Putamen (tissue), 1 donor: ENCODE results near the gene IFT20.
"Not testable (repeated sequence)": the region's sequence is repeated elsewhere in the genome, so short reads cannot be mapped to it uniquely, and the experiment has no call there.

Source experiments
- DNase-seq: peaks from one replicate; pipeline ENCODE4 v3.0.0-alpha.2; 2016; ENCODE audit warnings: low spot score

The IFT20 gene

GRCh38 chr17:28306954-28307401, 28.3 kb downstream of the IFT20 start:
- DNase-seq: no peak

- no peak for DNase-seq
Measured at GRCh38 chr17:28298449-28298848, 36.8 kb downstream of the IFT20 start.

GRCh38 chr17:28295677-28296578, 39.3 kb downstream of the IFT20 start:
- DNase-seq: no peak

DNA sequence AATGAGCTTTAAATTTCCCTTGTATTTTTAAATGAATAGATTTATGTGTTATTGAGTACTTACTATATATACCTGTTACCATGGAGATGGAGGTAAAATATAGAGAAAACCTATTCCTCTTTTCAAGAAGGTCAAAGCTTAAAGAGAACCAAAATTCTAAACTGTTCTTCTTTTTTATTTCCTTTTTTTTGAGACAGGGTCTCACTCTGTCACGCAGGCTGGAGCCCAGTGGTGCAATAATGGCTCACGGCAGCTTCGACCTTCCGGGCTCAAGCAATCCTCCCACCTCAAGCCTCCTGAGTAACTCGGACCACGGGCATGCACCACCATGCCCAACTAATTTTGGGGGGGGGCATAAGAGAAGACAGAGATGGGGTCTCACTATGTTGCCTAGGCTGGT, 41.3 kb downstream of the IFT20 start:
- DNase-seq: no peak

- not testable (repeated sequence) for DNase-seq
Measured at GRCh38 chr17:28292878-28293277, 42.4 kb downstream of the IFT20 start.

DNA sequence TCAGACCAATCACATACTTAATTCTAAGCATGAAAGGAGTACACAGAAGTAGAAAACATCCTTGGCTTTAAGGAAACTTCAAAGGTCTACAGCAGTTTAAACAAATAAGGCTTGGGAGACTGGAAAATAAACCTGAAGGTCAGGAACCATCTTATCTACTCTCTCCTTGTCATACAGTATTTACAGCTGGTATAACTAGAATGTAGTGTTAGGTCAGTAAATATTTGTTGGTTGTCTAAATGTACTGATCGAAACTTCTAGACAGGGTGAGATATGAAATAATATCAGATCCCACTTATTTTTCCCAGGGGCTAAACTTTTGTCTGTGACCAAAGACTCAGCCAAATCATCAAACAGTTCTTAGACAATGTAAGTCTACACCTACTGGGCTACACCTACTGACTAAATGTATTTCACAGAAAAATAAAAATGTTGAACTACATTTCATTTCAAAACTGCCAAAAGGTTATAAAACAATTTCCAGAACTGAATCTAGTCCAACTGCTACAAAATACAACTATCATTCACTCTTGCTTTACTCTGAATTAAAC, 43.4 kb downstream of the IFT20 start:
- DNase-seq: no peak

DNA sequence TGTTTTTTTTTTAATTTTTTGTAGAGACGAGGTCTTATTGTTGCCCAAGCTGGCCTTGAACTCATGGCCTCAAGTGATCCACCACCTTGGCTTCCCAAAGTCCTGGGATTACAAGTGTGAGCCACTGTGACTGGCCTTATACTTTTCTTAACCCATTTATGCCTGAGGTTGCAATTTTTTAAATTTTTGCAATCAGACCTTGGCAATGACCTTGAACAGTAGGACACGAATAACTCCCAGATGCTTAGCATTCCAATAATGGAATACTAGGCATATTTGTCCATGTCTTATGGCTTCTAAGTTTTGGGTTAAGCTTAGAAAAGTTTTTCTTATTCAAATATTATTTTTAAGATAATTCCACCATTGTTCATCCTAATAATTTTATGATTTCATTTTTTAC, 44.6 kb downstream of the IFT20 start:
- no peak for DNase-seq

DNA sequence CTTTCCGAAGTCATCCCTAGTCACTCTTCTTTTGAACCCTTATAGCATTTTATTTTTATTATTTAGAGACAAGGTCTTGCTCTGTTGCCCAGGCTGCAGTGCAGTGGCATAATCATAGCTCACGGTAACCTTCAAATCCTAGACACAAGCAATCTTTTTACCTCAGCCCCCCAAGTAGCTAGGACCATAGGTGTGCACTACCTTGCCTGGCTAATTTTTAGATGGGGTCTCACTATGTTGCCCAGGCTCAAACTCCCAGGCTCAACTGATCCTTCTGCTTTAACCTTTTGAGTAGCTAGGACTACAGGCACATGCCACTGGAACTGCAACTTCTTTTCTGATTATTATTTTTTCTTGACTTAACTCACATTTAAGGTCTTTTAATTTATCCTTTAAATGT, 49.3 kb downstream of the IFT20 start:
- no peak for DNase-seq

DNA sequence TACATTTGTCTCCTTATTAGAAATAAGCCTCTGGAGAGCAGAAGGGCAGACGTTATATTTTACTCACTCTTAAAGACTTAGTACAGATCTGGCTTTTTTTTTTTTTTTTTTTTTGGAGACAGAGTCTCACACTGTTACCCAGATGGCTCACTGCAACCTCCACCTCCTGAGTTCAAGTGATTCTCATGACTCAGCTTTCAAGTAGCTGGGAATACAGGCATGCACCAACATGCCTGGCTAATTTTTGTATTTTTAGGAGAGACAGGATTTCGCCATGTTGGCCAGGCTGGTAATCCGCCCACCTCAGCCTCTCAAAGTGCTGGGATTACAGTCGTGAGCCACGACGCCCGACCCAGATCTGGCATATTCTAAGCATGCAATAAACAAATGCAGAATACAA, 52.7 kb downstream of the IFT20 start:
- no peak for DNase-seq

DNA sequence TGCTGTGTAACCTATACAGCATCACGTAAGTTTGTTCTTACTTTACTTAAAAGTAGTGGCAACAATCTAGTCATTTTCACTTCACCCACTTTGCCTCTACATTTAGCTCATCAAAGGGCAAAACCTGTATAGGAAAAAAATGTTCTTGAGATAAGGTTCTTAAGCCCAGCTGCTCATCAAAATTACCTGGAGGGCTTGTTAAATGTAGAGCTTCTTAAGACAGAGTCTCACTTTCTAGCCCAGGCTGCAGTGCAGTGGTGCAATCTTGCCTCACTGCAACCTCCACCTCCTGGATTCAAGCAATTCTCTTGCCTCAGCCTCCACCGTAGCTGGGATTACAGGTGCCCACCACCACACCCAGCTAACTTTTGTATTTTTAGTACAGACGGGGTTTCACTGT, 54.4 kb downstream of the IFT20 start:
- no peak for DNase-seq

- no peak for DNase-seq
Measured at GRCh38 chr17:28279411-28279810, 55.9 kb downstream of the IFT20 start.
